ENCODE data around the gene WDCP. TPM values are rescaled to one million over a fixed set of nuclear protein-coding genes. Genes with fewer than 3 reads are reported as not detected.

WDCP gene
- total and polyA plus RNA-seq, 8 donors = 1.2 to 25.9 (median 2.6) TPM

GRCh38 chr2:24007693-24008092, 39.5 kb downstream of the WDCP start:
- peaks cover 12 to 21% (median 14%) of the 10 kb centered on the region in 4 donors for H3K4me1 ChIP-seq
- H3K9me3 ChIP-seq = no peaks in the 10 kb centered on the region
- DNase-seq = no peak
- no peak overlapping the region for H3K4me3 ChIP-seq
- H3K27me3 ChIP-seq = peaks cover 7 to 41% (median 25%) of the 10 kb centered on the region in 3 donors
- H3K36me3 ChIP-seq = no peaks in the 10 kb centered on the region
- H3K27ac ChIP-seq = no peak overlapping the region
- TF ChIP-seq POLR2A (IDR thresholded peaks at IDR 0.05) (no peak), CTCF (IDR thresholded peaks at IDR 0.05) (no peak), POLR2AphosphoS5 (IDR thresholded peaks at IDR 0.05) (no peak), EP300 (IDR thresholded peaks at IDR 0.05) (no peak)
- intact Hi-C loops (cut with DNase I; ENCODE audit: low total_unique reads) = no loop called here

GRCh38 chr2:23994567-23994966, 52.6 kb downstream of the WDCP start:
- no peak for DNase-seq
- intact Hi-C loops (cut with DNase I; ENCODE audit: low total_unique reads) = no loop called here
- H3K27me3 ChIP-seq = no peaks in the 10 kb centered on the region
- TF ChIP-seq CTCF (IDR thresholded peaks at IDR 0.05) = no peak
- TF ChIP-seq POLR2A (IDR thresholded peaks at IDR 0.05) = no peak
- TF ChIP-seq EP300 (IDR thresholded peaks at IDR 0.05) = no peak
- no peak for TF ChIP-seq POLR2AphosphoS5 (IDR thresholded peaks at IDR 0.05)
- H3K36me3 ChIP-seq = peaks cover 3 to 29% (median 14%) of the 10 kb centered on the region in 4 donors
- 47 to 63% (median 53%) methylated on average over 1 of the region's 1 CpG for WGBS, 5 donors
- no peak overlapping the region for H3K4me3 ChIP-seq
- H3K9me3 ChIP-seq = no peaks in the 10 kb centered on the region
- no peak overlapping the region for H3K27ac ChIP-seq
- no peaks in the 10 kb centered on the region for H3K4me1 ChIP-seq

GRCh38 chr2:23993736-23994269, 53.4 kb downstream of the WDCP start:
- no peaks in the 10 kb centered on the region for H3K9me3 ChIP-seq
- WGBS, 5 donors = 97 to 99% (median 97%) methylated on average over 8 of the region's 8 CpGs
- no peak for DNase-seq
- no peaks in the 10 kb centered on the region for H3K27me3 ChIP-seq
- H3K36me3 ChIP-seq = peaks cover 0 to 25% (median 15%) of the 10 kb centered on the region in 4 donors
- H3K4me1 ChIP-seq = no peaks in the 10 kb centered on the region
- H3K27ac ChIP-seq = no peak overlapping the region
- H3K4me3 ChIP-seq = no peak overlapping the region
- intact Hi-C loops (cut with DNase I; ENCODE audit: low total_unique reads) = no loop called here
- TF ChIP-seq POLR2AphosphoS5 (IDR thresholded peaks at IDR 0.05) (no peak), CTCF (IDR thresholded peaks at IDR 0.05) (no peak), POLR2A (IDR thresholded peaks at IDR 0.05) (no peak), EP300 (IDR thresholded peaks at IDR 0.05) (no peak)

GRCh38 chr2:23992931-23993330, 54.3 kb downstream of the WDCP start:
- intact Hi-C loops (cut with DNase I; ENCODE audit: low total_unique reads) = no loop called here
- 40 to 50% (median 43%) methylated on average over 1 of the region's 1 CpG for WGBS, 5 donors

More at GRCh38 chr2:23992931-23993330, 54.3 kb downstream of the WDCP start:
- Histone ChIP-seq H3K27me3 (no peaks in the 10 kb centered on the region), H3K36me3 (peaks cover 0 to 17% (median 8%) of the 10 kb centered on the region in 4 donors), H3K9me3 (no peaks in the 10 kb centered on the region), H3K27ac (no peak overlapping the region), H3K4me1 (no peaks in the 10 kb centered on the region), H3K4me3 (no peak overlapping the region)
- TF ChIP-seq POLR2AphosphoS5 (IDR thresholded peaks at IDR 0.05) = no peak
- no peak for TF ChIP-seq POLR2A (IDR thresholded peaks at IDR 0.05)
- no peak for TF ChIP-seq CTCF (IDR thresholded peaks at IDR 0.05)
- no peak for TF ChIP-seq EP300 (IDR thresholded peaks at IDR 0.05)
- DNase-seq = no peak

Measured in stomach (tissue), 9 donors.